Activated CD4-positive, alpha-beta T cell treated with anti-CD3 and anti-CD28 coated beads, Interleukin-2, amount 50 U/mL, for 24 hours (primary cell): ENCODE data around the gene LAIR2.

ENCODE experiments used
- DNase-seq, 2 donors: peaks; one replicate each; pipeline ENCODE4 v3.0.0-alpha.2; 2020; ENCODE audit warnings: low read depth in 1 of 2, low spot score in 1 of 2

LAIR2 gene, protein sequence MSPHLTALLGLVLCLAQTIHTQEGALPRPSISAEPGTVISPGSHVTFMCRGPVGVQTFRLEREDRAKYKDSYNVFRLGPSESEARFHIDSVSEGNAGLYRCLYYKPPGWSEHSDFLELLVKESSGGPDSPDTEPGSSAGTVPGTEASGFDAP

DNA sequence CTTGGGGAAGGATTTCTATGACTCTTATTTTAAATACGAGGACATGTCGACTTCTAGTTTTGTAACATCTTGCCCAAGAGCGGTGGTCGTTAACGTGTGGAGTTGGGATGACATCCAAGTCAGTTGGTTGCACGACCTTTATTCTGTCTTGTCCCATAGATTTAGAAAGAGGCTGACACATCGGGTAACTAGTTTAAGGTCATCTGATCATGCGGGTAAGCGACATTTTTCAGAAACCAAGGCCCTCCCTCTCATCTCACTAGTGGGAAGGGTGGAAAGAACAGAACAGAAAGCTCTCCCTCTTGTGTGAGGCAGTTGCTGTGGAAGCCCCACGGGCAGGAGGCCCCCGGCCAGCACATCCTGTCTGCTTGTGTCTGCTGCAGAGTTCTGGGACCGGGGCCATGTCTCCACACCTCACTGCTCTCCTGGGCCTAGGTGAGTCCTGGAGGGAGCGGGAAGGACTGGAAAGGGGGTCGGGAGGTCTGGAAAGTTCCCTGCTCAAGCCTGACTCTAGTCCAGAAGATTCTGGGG lies at the start of gene LAIR2:
Gene LAIR2 (plus strand): TSS at position 314 of the 531 bp plus-strand sequence. CDS start 88 bp downstream, at position 402.
- DNase-seq: no peak

DNA sequence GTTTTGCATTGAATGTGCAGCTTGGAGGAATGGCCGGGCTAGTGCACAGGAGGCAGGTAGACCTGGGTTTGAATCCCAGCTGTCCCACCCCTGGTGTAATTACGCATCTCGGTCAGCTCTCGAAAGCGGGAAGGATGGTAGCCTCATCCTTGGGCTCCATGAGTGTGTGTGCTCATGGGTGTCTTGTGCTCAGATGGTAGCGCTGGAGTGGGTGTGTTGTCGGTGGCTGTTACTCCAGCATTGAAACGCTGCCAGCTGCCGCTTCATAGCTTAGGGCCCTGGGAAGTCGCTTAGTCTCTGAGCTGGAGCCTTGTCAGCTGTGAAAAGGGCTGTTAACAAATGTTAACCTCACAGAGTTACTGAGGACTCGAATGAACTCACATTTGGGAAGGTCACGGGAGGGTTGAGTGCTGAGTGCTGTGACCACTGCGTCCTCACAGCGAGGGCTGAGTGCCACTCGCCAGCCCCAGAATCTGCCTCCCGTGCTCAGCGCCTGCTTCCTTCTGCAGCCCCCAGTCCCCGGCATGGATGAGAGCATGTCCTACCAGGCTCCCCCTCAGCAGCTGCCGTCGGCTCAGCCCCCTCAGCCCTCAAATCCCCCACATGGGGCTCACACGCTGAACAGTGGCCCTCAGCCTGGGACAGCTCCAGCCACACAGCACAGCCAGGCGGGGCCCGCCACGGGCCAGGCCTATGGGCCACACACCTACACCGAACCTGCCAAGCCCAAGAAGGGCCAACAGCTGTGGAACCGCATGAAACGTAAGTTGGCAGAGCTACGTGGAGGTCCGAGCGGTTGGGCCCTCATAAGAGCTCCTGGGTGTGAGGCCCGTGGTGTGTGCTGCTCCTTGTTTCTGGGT lies 48.5 kb upstream of the LAIR2 start:
- no peak for DNase-seq

DNA sequence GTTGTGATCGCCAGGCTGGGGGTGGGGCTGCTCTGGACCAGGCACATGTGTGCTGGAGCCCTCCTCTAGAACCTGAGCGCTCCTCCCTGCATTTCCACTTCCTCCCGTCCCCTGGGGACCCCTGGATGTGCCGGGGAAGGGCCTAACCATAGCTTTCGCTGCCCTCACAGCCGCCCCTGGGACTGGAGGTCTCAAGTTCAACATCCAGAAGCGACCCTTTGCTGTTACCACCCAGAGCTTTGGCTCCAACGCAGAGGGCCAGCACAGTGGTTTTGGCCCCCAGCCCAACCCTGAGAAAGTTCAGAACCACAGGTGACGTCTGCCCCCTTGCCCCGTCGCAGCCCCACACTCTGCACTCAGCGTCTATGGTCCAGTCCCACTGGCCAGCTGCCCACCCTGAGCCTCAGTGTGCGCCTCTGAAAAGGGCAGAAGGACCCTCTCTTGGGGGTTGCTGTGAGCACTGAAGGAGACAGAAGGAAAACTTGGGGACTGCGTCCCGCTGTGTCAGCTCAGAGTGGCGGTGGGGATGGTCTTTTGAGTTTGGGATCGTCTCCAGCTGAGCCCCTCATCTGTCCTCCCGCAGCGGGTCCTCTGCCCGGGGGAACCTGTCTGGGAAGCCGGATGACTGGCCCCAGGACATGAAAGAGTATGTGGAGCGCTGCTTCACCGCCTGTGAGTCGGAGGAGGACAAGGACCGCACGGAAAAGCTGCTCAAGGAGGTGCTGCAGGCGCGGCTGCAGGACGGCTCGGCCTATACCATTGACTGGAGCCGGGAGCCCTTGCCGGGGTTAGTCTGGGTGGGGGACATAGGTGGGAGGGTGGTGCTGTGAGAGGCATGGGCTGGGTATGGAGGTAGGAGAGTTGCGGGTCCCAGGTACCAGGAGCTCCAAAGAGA lies 47.6 kb upstream of the LAIR2 start:
- no peak for DNase-seq

DNA sequence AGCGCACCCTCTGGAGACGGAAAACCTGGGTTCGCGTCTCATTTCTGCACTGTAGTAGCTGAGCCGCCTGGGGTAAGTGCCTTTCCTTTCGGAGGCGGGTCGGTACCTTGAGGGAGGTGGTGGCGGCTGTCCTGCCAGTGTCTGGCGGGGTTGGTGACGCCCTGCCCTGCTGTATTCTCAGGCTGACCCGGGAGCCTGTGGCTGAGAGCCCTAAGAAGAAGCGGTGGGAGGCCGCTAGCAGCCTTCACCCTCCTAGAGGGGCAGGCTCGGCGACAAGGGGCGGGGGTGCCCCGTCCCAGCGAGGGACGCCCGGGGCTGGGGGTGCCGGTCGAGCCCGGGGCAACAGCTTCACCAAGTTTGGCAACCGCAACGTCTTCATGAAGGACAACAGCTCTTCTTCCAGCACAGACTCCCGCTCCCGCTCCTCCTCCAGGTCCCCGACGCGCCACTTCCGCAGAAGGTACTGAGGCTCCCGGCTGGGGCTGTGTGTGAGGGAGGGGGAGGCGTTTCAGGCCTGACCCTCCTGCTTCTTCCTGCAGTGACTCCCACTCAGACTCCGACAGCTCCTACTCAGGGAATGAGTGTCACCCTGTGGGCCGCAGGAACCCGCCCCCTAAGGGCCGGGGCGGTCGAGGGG lies 46.7 kb upstream of the LAIR2 start:
- no peak for DNase-seq

DNA sequence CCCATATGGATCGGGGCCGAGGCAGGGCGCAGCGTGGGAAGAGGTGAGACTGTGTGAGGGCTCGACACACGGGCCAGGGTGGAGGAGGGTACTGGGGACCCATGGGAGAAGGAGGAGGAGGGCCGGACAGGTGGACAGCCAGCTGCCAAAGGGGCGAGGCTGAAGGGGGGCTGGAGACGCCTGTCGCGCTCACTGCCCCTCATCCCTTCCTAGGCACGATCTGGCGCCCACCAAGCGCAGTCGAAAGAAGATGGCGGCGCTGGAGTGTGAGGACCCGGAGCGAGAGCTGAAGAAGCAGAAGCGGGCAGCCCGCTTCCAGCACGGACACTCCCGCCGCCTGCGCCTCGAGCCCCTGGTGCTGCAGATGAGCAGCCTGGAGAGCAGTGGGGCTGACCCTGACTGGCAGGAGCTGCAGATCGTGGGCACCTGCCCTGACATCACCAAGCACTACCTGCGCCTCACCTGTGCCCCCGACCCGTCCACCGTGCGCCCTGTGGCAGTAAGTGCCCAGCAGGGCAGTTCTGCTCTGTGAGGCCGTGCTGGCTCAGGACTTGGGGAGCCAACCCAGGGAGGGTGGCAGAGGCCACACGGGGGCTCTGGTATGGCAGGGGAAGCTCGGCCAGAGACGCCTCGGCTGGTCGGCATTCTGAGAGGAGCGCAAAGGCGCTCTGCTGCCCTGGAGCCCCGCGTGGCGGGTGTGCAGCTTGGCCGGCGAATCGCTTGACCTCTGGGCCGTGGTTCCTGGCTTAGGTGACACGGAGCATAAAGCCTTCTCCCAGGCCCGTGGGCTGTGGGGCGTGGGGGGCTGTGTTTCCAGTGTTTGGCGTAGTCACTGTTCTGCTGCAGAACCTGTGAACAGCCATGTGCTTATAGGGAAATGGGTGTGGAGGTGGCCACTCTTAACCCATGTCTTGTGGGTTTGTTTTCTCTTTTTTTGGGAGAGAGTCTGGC lies 45.9 kb upstream of the LAIR2 start:
- no peak for DNase-seq

DNA sequence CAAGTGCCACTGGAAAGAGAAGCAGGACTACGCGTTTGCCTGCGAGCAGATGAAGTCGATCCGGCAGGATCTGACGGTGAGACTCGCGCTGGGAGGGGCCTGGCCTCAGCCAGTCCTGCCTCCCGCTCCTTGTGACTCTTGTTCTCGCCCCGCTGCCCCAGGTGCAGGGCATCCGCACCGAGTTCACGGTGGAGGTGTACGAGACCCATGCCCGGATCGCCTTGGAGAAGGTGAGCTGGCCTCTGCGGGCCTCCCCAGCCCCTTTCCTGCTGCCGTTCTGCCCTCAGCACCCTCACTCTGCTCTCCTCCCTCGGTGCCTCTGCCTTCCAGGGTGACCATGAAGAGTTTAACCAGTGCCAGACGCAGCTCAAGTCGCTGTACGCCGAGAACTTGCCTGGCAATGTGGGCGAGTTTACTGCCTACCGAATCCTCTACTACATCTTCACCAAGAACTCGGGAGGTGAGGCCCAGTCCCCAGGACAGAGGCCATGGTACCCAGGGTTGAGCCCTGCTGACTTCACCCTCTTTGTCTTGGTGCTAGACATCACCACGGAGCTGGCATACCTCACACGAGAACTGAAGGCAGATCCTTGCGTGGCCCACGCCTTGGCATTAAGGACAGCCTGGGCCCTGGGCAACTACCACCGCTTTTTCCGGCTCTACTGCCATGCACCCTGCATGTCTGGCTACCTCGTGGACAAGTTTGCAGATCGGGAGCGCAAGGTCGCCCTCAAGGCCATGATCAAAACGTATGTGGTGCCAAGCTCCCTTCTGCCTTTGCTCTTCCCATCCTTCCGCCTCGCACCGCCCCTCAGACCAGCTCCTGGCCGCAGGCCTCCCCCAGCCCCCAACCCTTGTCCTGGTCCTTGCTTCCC lies 44.6 kb upstream of the LAIR2 start:
- no peak for DNase-seq

DNA sequence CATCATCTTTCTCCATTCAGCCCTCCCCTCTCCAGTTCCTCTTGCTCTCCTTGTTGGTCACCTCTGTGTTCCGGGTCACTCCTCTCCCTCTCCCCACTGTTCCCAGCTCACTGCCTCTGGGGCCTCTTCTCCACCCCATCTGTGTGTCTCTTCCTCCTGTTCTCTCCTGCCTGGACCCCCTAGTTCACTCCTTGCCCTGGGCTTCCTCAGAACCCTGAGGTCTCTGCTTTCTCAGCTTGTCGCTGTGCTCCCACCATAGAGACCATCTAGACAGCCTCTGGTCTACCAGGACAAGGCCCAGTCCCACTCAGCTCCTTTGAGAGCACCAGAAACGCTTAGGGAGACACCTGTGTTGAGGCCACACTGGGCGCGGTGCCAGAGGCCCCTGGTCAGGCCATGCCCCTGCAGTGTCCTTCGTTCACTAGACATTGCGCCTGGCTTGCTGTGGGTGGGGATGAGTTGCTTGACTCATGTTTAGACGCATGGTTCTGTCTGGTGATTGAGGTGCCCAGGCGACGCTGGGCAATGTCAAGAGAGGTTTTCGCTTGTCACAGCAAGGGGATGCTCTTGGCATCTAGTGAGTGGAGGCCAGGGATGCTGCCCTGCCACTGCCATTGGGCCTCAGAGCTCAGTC lies 43.9 kb upstream of the LAIR2 start:
- no peak for DNase-seq

DNA sequence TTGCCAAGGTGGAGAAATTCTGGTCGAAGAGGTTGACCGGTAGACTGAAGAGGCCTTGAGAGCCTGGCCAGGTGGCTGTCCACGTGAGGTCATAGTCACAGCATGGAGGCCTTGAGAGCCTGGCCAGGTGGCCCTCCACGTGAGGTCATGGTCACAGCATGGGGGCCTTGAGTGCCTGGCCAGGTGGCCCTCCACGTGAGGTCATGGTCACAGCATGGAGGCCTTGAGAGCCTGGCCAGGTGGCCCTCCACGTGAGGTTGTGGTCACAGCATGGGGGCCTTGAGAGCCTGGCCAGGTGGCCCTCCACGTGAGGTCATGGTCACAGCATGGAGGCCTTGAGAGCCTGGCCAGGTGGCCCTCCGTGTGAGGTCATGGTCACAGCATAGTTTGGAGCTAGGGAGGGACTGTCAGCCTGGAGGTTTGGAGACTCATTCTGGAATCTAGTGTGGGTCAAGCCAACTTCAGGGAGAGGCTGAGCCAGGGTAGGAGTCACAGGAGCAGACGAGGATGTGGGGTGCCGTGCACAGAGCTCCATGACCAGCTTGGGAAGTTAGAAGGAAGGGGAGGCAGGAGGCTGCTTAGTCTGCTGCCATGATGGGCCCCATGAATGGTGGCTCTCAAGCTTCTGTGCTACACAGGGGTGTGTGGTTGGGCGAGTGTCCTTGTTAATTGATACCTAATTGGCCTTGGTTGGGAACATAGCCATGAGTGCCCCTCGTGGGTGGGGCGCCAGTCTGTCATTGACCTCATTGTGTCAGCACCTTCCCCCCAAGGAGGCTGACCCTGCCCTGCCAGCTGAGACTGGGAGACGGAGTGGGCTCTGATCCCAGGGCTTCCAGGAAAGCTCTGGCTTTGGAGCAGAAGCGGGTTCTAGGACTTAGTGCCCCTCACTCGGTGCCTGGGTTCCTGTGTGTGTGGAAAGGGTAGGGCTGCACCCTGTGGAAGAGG lies 43.1 kb upstream of the LAIR2 start:
- no peak for DNase-seq

DNA sequence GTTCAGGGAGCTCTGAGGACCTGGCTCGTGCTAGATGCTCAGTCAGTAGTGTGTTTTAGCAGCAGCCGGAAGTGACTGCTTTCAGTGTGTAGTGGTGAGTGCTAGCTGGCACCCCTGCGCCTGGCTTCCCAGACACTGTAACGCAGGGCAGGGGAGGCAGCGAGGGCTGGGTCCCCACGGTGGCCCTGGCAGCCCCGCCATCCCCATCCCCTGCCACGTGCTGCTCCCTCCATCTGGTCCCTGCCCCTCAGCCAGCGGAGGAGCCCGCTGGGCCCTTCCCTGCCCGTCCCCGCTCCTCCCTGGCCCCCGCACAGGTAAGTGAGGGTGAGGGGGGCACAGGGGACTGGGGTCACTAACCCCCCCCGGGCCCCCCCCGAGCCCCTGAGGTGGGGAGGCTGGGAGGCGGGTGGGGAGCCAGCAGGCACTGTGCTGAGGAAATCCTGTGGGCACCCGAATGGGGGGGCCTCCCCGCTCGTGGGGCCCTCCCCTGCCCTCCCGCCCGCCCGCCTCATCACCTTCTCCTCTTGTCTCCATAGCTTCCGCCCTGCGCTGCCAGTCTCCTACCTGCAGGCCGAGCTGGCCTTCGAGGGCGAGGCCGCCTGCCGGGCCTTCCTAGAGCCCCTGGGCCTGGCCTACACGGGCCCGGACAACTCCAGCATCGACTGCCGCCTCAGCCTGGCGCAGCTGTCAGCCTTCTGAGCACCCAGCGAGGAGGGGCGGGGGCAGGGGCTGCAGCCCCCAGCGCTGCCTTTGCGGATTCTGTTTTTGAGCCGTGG lies 42.2 kb upstream of the LAIR2 start:
- no peak for DNase-seq

DNA sequence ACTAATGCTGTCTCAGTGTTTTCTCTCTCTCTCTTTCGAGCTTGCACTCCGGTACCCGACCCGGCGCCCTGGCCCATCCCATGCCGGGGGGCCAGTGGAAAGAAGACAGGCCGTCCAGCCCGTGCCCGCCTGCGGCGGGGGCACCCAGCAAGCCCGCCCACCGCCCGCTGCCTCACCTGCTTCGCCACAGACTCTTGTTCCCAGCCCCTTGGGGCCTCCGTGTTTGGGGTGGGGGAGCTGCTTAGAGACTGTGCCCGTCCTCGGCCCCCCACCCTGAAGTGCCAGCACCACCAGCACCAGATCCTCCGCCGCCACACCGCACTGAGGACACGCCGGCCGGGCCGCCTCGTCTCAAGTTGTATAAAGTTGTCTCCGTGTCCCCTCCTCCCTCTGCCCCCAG lies 41.4 kb upstream of the LAIR2 start:
- no peak for DNase-seq

DNA sequence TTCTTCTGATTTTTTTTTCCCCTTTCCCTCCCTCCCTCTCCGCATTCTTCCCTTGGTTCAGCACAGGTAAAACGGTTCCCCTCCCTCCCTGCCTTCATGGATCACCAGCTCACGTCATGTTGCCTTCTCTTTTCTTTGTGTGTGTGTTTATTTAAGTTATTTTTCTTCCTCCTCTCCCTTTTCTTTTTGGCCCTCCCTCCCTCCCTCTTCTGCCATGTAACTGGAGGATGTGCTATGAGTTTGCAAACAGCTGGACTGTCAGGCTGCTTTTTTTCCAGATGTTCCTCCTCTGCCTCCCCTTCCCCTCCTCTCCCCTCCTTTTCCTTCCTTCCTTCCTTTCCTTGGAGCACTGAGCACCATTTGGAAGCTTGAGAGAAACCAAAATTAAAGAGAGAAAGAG lies 41.0 kb upstream of the LAIR2 start:
- DNase-seq: no peak

DNA sequence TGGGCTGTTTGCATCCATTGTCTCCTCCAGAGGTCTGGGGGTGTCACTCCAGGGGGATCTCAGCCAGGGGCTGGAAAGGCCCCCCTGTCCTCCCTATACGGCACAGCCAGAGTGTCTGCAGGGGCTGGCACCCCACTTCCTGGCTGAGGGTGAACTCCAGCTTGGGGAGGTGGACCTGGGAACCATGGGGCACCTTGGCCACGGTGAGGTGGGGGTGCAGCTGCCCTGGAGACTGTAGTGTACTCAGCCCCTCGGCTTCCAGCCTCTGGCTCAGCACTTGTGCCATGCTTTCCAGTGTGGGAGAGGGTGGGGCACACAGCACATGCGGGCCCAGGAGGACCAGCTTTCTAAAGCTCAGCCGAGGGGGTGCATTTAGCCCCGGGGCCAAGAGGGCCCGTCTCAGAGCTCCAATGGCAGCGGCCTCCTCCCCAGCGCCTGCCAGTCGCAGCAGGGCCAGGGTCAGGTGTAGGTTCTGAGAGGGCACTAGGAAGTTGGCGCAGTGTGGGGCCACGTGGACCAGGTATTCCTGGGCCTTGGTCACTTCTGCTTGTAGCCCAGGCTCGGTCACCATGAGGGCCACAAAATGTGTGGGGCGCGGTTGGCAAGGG lies 40.5 kb upstream of the LAIR2 start:
- no peak for DNase-seq

DNA sequence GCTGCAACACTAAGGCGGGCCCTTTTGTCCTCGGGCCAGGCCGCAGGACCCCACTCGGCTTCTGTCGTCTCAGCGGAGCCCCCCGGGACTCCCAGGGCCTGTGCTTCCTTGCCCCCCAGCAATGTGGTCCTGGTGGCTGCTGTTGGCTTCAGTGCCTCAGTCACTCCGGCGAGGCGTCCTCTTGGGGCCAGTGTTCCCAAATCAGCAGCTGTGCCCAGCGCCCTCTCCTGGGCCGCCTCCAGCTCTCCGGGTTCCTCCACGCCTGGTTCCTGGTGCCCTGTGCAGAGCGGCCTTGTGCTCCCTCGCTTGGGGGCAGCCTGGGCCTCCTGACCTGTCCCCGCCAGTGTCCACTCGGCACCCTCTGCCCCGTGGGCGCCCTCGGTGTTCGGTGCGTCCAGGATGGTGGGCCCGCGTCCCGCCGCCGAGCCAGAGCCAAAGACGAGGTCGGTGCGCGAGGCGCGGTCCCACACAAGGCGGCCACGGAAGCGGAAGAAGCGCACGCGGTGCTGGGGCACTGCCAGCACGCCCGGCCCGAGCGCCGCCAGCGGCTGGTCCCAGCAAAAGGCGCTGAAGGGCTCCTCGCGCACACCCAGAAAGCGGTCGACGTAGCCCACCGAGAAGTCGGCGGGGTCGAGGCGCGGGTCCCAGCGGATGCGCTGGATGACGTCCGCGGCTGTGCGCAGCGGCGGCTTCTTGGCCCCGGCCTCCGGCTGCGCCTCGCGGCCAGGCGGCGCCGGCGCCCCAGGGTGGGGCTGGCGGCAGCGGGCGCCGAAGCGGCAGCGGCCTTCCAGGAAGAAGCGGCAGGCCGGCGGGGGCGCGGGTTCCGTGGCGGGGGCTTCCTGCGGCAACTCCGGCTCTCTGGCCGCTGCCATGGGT lies 39.7 kb upstream of the LAIR2 start:
- DNase-seq: peak; percentile 48 to 53

DNA sequence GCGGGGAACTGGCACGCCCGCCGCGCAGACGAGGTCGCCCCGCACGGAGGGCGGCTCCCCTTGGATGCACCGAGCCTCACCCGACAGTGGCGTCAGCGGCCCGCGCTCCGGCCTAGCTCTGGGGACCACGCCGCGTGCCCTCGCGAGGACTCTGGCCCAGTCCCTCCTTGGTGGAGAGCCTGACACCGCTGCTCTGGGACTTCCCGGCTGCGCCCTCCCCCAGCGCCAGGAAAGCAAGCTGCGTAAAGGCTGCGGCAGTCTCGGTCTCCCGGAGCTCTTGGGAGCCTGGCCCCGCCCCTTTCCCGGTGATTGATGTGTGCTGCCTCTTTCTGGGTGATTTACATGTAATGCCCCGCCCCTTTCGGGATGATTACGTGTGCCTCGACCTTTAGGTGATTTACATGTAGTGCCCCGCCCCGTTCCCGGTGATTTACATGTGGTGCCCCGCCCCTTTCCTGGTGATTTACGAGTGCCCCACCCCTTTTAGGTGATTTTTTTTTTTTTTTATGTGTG lies 39.0 kb upstream of the LAIR2 start, which contains the start of gene LENG9:
Gene LENG9 (minus strand): TSS at position 248 of the 513 bp plus-strand sequence. CDS start 252 bp downstream, outside the sequence.
- peak; percentile 89 to 95 for DNase-seq
